Ishikawa (cell line): ENCODE measurements around the gene EIF3J.

Experiments used
- EP300 ChIP-seq: IDR thresholded peaks from 2 replicates; pipeline ENCODE4 v1.6.1; 2012; ENCODE audit warnings: borderline replicate concordance
- RAD21 ChIP-seq: IDR thresholded peaks from 2 replicates; pipeline ENCODE4 v1.6.1; 2012; ENCODE audit warnings: low read depth
- YY1 ChIP-seq: IDR thresholded peaks from 2 replicates; pipeline ENCODE4 v1.6.1; 2012; ENCODE audit warnings: low read depth

DNA sequence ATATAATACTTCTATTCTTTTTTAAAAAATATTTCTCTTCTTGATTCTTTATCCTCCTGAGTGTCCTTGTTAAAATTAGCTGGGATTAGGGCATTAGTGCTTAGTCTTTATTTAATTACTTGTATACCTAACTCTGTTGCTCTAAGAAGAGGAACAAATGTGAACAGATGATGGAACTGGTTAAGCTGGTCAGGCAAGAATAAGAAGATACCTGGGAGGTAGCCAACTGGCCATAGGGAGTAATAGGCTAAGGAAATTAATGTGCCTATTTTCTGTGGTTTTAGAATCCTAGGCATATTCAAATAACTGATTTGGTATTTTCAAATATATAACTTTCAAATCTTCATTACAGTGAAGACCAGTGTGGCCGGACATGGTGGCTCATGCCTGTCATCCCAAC is 54.4 kb downstream of the EIF3J start:
- no peak for TF ChIP-seq YY1
- no peak for TF ChIP-seq EP300
- no peak for TF ChIP-seq RAD21
